OCI-LY1 (cell line): Measurements from ENCODE around the gene MPLKIP.

Source experiments
- H2AFZ ChIP-seq: fragments of 200-600 bp; sonication (generic), shearing (Covaris generic); 2 replicates; pipeline ENCODE4 v1.6.0; 2014; ENCODE audit warnings: antibody characterized with exemption, mild to moderate bottlenecking, low read length
- H3F3A ChIP-seq: fragments of 200-600 bp; sonication (generic), shearing (Covaris generic); 2 replicates; pipeline ENCODE4 v1.6.0; 2014; ENCODE audit warnings: mild to moderate bottlenecking, antibody characterized with exemption, low read length, moderate library complexity; ENCODE audit not compliant: insufficient read depth
- H3K27ac ChIP-seq: fragments of 200-600 bp; sonication (generic); 2 replicates; pipeline ENCODE4 v1.5.1; 2014; ENCODE audit warnings: low read length, mixed run types, mild to moderate bottlenecking, low read depth; ENCODE audit not compliant: poor library complexity, severe bottlenecking
- H3K27me3 ChIP-seq: fragments of 200-600 bp; sonication (generic); 2 replicates; pipeline ENCODE4 v1.6.0; 2014; ENCODE audit warnings: antibody characterized with exemption, mild to moderate bottlenecking, low read length, moderate library complexity; ENCODE audit not compliant: insufficient read depth
- H3K36me3 ChIP-seq: fragments of 200-600 bp; sonication (generic); 2 replicates; pipeline ENCODE4 v1.6.1; 2014; ENCODE audit warnings: mild to moderate bottlenecking, antibody characterized with exemption, low read length, moderate library complexity, mixed read lengths; ENCODE audit not compliant: insufficient read depth
- H3K4me1 ChIP-seq: fragments of 200-600 bp; sonication (generic); 2 replicates; pipeline ENCODE4 v1.5.1; 2014; ENCODE audit warnings: mild to moderate bottlenecking, low read length, moderate library complexity; ENCODE audit not compliant: insufficient read depth, severe bottlenecking
- H3K4me2 ChIP-seq: fragments of 200-600 bp; sonication (generic), shearing (Covaris generic); 2 replicates; pipeline ENCODE4 v1.6.1; 2014; ENCODE audit warnings: low read length
- H3K4me3 ChIP-seq: fragments of 200-600 bp; sonication (generic); 2 replicates; pipeline ENCODE4 v1.5.1; 2014; ENCODE audit warnings: low read length, low read depth, mild to moderate bottlenecking, mixed read lengths; ENCODE audit not compliant: poor library complexity, severe bottlenecking
- H3K79me2 ChIP-seq: fragments of 200-600 bp; shearing (Covaris generic); 2 replicates; pipeline ENCODE4 v1.6.1; 2016; ENCODE audit warnings: mixed run types, low read length, mixed read lengths; ENCODE audit not compliant: insufficient read depth
- H3K9ac ChIP-seq: fragments of 200-600 bp; sonication (generic), shearing (Covaris generic); 2 replicates; pipeline ENCODE4 v1.6.1; 2014; ENCODE audit warnings: mild to moderate bottlenecking, low read length, mixed read lengths
- H3K9me2 ChIP-seq: fragments of 200-600 bp; sonication (generic), shearing (Covaris generic); 2 replicates; pipeline ENCODE4 v1.6.1; 2014; ENCODE audit warnings: low read depth, mild to moderate bottlenecking, low read length, mixed read lengths
- H3K9me3 ChIP-seq: fragments of 200-600 bp; shearing (Covaris generic); 2 replicates; pipeline ENCODE4 v1.6.1; 2014; ENCODE audit warnings: low read length, mixed read lengths
- H4K20me1 ChIP-seq: fragments of 200-600 bp; sonication (generic), shearing (Covaris generic); 2 replicates; pipeline ENCODE4 v1.6.0; 2016; ENCODE audit warnings: mild to moderate bottlenecking, low read length; ENCODE audit not compliant: insufficient read depth
- CTCF ChIP-seq: fragments of 200-600 bp; sonication (generic), shearing (Covaris generic); IDR thresholded peaks from 2 replicates; pipeline ENCODE4 v1.5.1; 2017; ENCODE audit warnings: mild to moderate bottlenecking, antibody characterized with exemption, low read length, moderate library complexity, mixed read lengths
- EZH2 ChIP-seq: fragments of 200-600 bp; sonication (generic), shearing (Covaris generic); IDR thresholded peaks from 2 replicates; pipeline ENCODE4 v1.8.0; 2017; ENCODE audit warnings: borderline replicate concordance, mixed run types, mild to moderate bottlenecking, antibody characterized with exemption, low read length, moderate library complexity, mixed read lengths

The MPLKIP gene

GRCh38 chr7:40099837-40100236 is 34.6 kb downstream of the MPLKIP start:
- Histone ChIP-seq H4K20me1 (no peaks in the 10 kb centered on the region), H3K27ac (no peak overlapping the region), H3K79me2 (no peaks in the 10 kb centered on the region), H2AFZ (no peak overlapping the region), H3K36me3 (peaks cover 18% of the 10 kb centered on the region), H3K9me2 (no peaks in the 10 kb centered on the region), H3K4me1 (no peaks in the 10 kb centered on the region), H3K27me3 (no peaks in the 10 kb centered on the region), H3F3A (no peaks in the 10 kb centered on the region), H3K9ac (no peak overlapping the region), H3K4me3 (no peak overlapping the region), H3K4me2 (no peak overlapping the region), H3K9me3 (no peaks in the 10 kb centered on the region)
- TF ChIP-seq EZH2: no peak
- no peak for TF ChIP-seq CTCF

GRCh38 chr7:40098810-40099209 is 35.6 kb downstream of the MPLKIP start:
- H3K9me3 ChIP-seq: no peaks in the 10 kb centered on the region
- H3K79me2 ChIP-seq: no peaks in the 10 kb centered on the region
- TF ChIP-seq EZH2 (no peak), CTCF (no peak)
- no peaks in the 10 kb centered on the region for H4K20me1 ChIP-seq
- peaks cover 28% of the 10 kb centered on the region for H3K36me3 ChIP-seq
- no peak overlapping the region for H3K27ac ChIP-seq
- H2AFZ ChIP-seq: no peak overlapping the region
- H3K9me2 ChIP-seq: no peaks in the 10 kb centered on the region
- H3K4me3 ChIP-seq: no peak overlapping the region
- no peak overlapping the region for H3K9ac ChIP-seq
- no peaks in the 10 kb centered on the region for H3K4me1 ChIP-seq
- no peak overlapping the region for H3K4me2 ChIP-seq
- H3K27me3 ChIP-seq: no peaks in the 10 kb centered on the region
- no peaks in the 10 kb centered on the region for H3F3A ChIP-seq

GRCh38 chr7:40097728-40098127 is 36.7 kb downstream of the MPLKIP start:
- no peaks in the 10 kb centered on the region for H4K20me1 ChIP-seq
- TF ChIP-seq EZH2 (no peak), CTCF (no peak)
- no peak overlapping the region for H3K4me3 ChIP-seq
- no peak overlapping the region for H3K9ac ChIP-seq
- H3F3A ChIP-seq: no peaks in the 10 kb centered on the region
- no peaks in the 10 kb centered on the region for H3K9me2 ChIP-seq
- peaks cover 39% of the 10 kb centered on the region for H3K36me3 ChIP-seq
- H3K9me3 ChIP-seq: no peaks in the 10 kb centered on the region
- no peaks in the 10 kb centered on the region for H3K4me1 ChIP-seq
- no peaks in the 10 kb centered on the region for H3K27me3 ChIP-seq
- no peak overlapping the region for H3K4me2 ChIP-seq
- H3K27ac ChIP-seq: no peak overlapping the region
- no peak overlapping the region for H2AFZ ChIP-seq
- no peaks in the 10 kb centered on the region for H3K79me2 ChIP-seq
